Esophagus muscularis mucosa (tissue), 4 donors: ENCODE measurements around the gene LIN7C.

ENCODE experiments used
- CTCF ChIP-seq, 3 experiments: fragments of 200-600 bp in 2 of 3; fragments of 450-650 bp in 1 of 3; sonication (generic) in 2 of 3; IDR thresholded peaks; one replicate each; pipeline ENCODE4 v1.5.1; 2017 to 2019; ENCODE audit warnings: antibody characterized with exemption in 3 of 3, mild to moderate bottlenecking in 2 of 3, moderate library complexity in 1 of 3
- EP300 ChIP-seq: sonication (generic); formaldehyde crosslinking; IDR thresholded peaks from one replicate; pipeline ENCODE4 v1.6.1; 2017; ENCODE audit warnings: antibody characterized with exemption
- POLR2A ChIP-seq: fragments of 450-650 bp; IDR thresholded peaks from one replicate; pipeline ENCODE4 v1.6.1; 2017; ENCODE audit warnings: antibody characterized with exemption, moderate library complexity, mild to moderate bottlenecking, low read depth
- POLR2AphosphoS5 ChIP-seq, 2 donors: sonication (generic); formaldehyde crosslinking; IDR thresholded peaks; one replicate each; pipeline ENCODE4 v1.6.1; 2017; ENCODE audit warnings: antibody characterized with exemption in 2 of 2

GRCh38 chr11:27445625-27446024 lies 60.9 kb downstream of the LIN7C start:
- TF ChIP-seq CTCF (IDR thresholded peaks at IDR 0.05) (no peak), POLR2A (no peak), EP300 (no peak), POLR2AphosphoS5 (IDR thresholded peaks at IDR 0.05) (no peak)
